Chondrocyte (in vitro differentiated cells): ENCODE data around the gene PHYHIPL. TPM values are rescaled to one million over a fixed set of nuclear protein-coding genes. Genes with fewer than 3 reads are reported as not detected.
A peak's percentile ranks its signal among the peaks of the same experiment; 100 is the strongest.

Experiments used
- DNase-seq: peaks from one replicate; pipeline ENCODE4 v3.0.0; 2021; ENCODE audit warnings: mixed read lengths, low spot score
- H3K27ac Mint-ChIP-seq: one replicate; pipeline ENCODE4 v1.8.0; 2021; ENCODE audit warnings: mild to moderate bottlenecking, moderate library complexity, mixed read lengths; ENCODE audit not compliant: unreplicated experiment
- H3K27me3 Mint-ChIP-seq: 2 replicates; pipeline ENCODE4 v1.8.0; 2021; ENCODE audit warnings: low read depth, mixed read lengths
- H3K36me3 Mint-ChIP-seq: 2 replicates; pipeline ENCODE4 v1.8.0; 2021; ENCODE audit warnings: low read depth, mixed read lengths
- H3K4me1 Mint-ChIP-seq: 2 replicates; pipeline ENCODE4 v1.8.0; 2021; ENCODE audit warnings: low read depth, mild to moderate bottlenecking, mixed read lengths
- H3K4me3 Mint-ChIP-seq: one replicate; pipeline ENCODE4 v1.8.0; 2021; ENCODE audit warnings: mild to moderate bottlenecking, moderate library complexity, mixed read lengths; ENCODE audit not compliant: unreplicated experiment
- H3K9me3 Mint-ChIP-seq: 2 replicates; pipeline ENCODE4 v1.8.0; 2021; ENCODE audit warnings: low read depth, mixed read lengths
- CTCF ChIP-seq: fragments of 200-600 bp; sonication (generic); IDR thresholded peaks from 2 replicates; pipeline ENCODE4 v1.5.0; 2021; ENCODE audit warnings: antibody characterized with exemption, mild to moderate bottlenecking, moderate library complexity
- total RNA-seq: library from RNA; stranded (reverse); gene quantifications from 3 replicates; pipeline ENCODE4 v1.2.1, GENCODE V29; 2021

Gene PHYHIPL
- total RNA-seq, 1 donor from 2014 or later = 0.20 TPM

GRCh38 chr10:59175538-59176240, 754 bp upstream of the PHYHIPL start:
- peak; percentile 25 for DNase-seq
- no peaks in the 10 kb centered on the region for H3K9me3 Mint-ChIP-seq
- H3K27me3 Mint-ChIP-seq = peaks cover 28% of the 10 kb centered on the region
- no peak for TF ChIP-seq CTCF
- H3K36me3 Mint-ChIP-seq = no peaks in the 10 kb centered on the region
- H3K27ac Mint-ChIP-seq = no peak overlapping the region
- H3K4me1 Mint-ChIP-seq = peaks cover 12% of the 10 kb centered on the region
- peak overlapping the region; percentile 76 for H3K4me3 Mint-ChIP-seq

- Mint-ChIP-seq H3K9me3 (no peaks in the 10 kb centered on the region), H3K4me3 (peak overlapping the region; percentile 71), H3K27ac (peak overlapping the region; percentile 37), H3K27me3 (peaks cover 28% of the 10 kb centered on the region), H3K36me3 (no peaks in the 10 kb centered on the region), H3K4me1 (peaks cover 12% of the 10 kb centered on the region)
- no peak for DNase-seq
- TF ChIP-seq CTCF = peak; percentile 25
Measured at GRCh38 chr10:59177031-59177797, 771 bp downstream of the PHYHIPL start.

- TF ChIP-seq CTCF = no peak
- DNase-seq = no peak
- H3K9me3 Mint-ChIP-seq = no peaks in the 10 kb centered on the region
- H3K27me3 Mint-ChIP-seq = peaks cover 25% of the 10 kb centered on the region
- H3K4me3 Mint-ChIP-seq = no peak overlapping the region
- H3K27ac Mint-ChIP-seq = no peak overlapping the region
- no peaks in the 10 kb centered on the region for H3K36me3 Mint-ChIP-seq
- peaks cover 12% of the 10 kb centered on the region for H3K4me1 Mint-ChIP-seq
Measured at GRCh38 chr10:59177836-59178235, 1.4 kb downstream of the PHYHIPL start.

- Mint-ChIP-seq H3K9me3 (no peaks in the 10 kb centered on the region), H3K27me3 (peaks cover 20% of the 10 kb centered on the region), H3K36me3 (no peaks in the 10 kb centered on the region), H3K4me1 (peaks cover 15% of the 10 kb centered on the region), H3K4me3 (no peak overlapping the region), H3K27ac (no peak overlapping the region)
- DNase-seq = no peak
- no peak for TF ChIP-seq CTCF
Measured at GRCh38 chr10:59179068-59179467, 2.6 kb downstream of the PHYHIPL start.

GRCh38 chr10:59180689-59181270, 4.3 kb downstream of the PHYHIPL start:
- Mint-ChIP-seq H3K27ac (no peak overlapping the region), H3K4me3 (no peak overlapping the region), H3K4me1 (peaks cover 14% of the 10 kb centered on the region), H3K27me3 (peaks cover 11% of the 10 kb centered on the region), H3K36me3 (no peaks in the 10 kb centered on the region), H3K9me3 (no peaks in the 10 kb centered on the region)
- no peak for DNase-seq
- TF ChIP-seq CTCF = no peak
